ENCODE data around the gene LHPP.

DNA sequence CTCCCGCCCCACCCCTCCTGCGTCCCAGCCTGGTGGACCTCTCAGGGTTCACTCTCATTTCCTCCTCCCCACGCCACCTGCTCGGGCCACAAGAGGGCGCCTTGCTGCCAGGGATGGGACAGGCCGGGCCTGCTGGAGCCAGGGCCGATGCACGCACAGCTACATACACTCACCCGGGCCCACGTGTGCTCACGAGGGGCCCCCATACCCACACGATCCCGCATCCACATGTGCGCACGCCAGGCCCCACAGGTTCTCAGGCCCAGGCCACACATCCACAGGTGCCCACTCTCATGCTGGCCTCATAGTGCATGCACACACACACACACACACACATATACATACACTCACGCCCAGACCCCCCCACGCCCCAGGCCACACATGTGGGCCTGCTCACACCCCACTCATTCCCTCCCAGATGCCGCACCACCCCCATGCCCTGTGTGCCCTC lies 68.6 kb downstream of the LHPP start:
- no peak for TF ChIP-seq ZFP3 (CRISPR knock-in tag; IDR thresholded peaks at IDR 0.05)
- TF ChIP-seq, protein P1, sequence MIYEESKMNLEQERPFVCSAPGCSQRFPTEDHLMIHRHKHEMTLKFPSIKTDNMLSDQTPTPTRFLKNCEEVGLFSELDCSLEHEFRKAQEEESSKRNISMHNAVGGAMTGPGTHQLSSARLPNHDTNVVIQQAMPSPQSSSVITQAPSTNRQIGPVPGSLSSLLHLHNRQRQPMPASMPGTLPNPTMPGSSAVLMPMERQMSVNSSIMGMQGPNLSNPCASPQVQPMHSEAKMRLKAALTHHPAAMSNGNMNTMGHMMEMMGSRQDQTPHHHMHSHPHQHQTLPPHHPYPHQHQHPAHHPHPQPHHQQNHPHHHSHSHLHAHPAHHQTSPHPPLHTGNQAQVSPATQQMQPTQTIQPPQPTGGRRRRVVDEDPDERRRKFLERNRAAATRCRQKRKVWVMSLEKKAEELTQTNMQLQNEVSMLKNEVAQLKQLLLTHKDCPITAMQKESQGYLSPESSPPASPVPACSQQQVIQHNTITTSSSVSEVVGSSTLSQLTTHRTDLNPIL (CRISPR knock-in tag; IDR thresholded peaks at IDR 0.05; ENCODE audit: low read depth): no peak
- TF ChIP-seq, protein P2, sequence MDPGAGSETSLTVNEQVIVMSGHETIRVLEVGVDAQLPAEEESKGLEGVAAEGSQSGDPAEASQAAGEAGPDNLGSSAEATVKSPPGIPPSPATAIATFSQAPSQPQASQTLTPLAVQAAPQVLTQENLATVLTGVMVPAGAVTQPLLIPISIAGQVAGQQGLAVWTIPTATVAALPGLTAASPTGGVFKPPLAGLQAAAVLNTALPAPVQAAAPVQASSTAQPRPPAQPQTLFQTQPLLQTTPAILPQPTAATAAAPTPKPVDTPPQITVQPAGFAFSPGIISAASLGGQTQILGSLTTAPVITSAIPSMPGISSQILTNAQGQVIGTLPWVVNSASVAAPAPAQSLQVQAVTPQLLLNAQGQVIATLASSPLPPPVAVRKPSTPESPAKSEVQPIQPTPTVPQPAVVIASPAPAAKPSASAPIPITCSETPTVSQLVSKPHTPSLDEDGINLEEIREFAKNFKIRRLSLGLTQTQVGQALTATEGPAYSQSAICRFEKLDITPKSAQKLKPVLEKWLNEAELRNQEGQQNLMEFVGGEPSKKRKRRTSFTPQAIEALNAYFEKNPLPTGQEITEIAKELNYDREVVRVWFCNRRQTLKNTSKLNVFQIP (CRISPR knock-in tag; IDR thresholded peaks at IDR 0.05; ENCODE audit: borderline replicate concordance, low read depth): no peak

Data from SK-N-SH treated with all-trans-retinoic acid at 6 μM for 48 hours (cell line).